Karpas-422 (cell line): ENCODE data around the gene POFUT1. TPM values are rescaled to one million over a fixed set of nuclear protein-coding genes. Genes with fewer than 3 reads are reported as not detected.
"Not testable (repeated sequence)": the region's sequence is repeated elsewhere in the genome, so short reads cannot be mapped to it uniquely, and the experiment has no call there.

ENCODE experiments used
- DNase-seq: peaks from one replicate; pipeline ENCODE4 v3.0.0-alpha.2; 2015
- H2AFZ ChIP-seq: fragments of 200-600 bp; sonication (generic); 2 replicates; pipeline ENCODE4 v1.6.1; 2014; ENCODE audit warnings: antibody characterized with exemption, low read length, mixed read lengths
- H3K27ac ChIP-seq: fragments of 200-600 bp; sonication (generic); 2 replicates; pipeline ENCODE4 v1.5.1; 2014; ENCODE audit warnings: mild to moderate bottlenecking, low read length, moderate library complexity
- H3K27me3 ChIP-seq: fragments of 200-600 bp; sonication (generic); 2 replicates; pipeline ENCODE4 v1.6.1; 2014; ENCODE audit warnings: low read length, mixed read lengths
- H3K36me3 ChIP-seq: fragments of 200-600 bp; sonication (generic); 2 replicates; pipeline ENCODE4 v1.6.1; 2014; ENCODE audit warnings: low read length, mixed read lengths; ENCODE audit not compliant: insufficient read depth
- H3K4me1 ChIP-seq: fragments of 200-600 bp; sonication (generic); 2 replicates; pipeline ENCODE4 v1.6.1; 2014; ENCODE audit warnings: mild to moderate bottlenecking, low read length, mixed read lengths
- H3K4me2 ChIP-seq: fragments of 200-600 bp; sonication (generic); 2 replicates; pipeline ENCODE4 v1.6.1; 2014; ENCODE audit warnings: low read length, low read depth, mild to moderate bottlenecking; ENCODE audit not compliant: poor library complexity, severe bottlenecking
- H3K4me3 ChIP-seq: fragments of 200-600 bp; sonication (generic); 2 replicates; pipeline ENCODE4 v1.5.1; 2014; ENCODE audit warnings: mild to moderate bottlenecking, antibody characterized with exemption, low read length, mixed read lengths
- H3K79me2 ChIP-seq: fragments of 200-600 bp; sonication (generic); 2 replicates; pipeline ENCODE4 v1.6.1; 2014; ENCODE audit warnings: mild to moderate bottlenecking, low read length, mixed read lengths
- H3K9ac ChIP-seq: fragments of 200-600 bp; sonication (generic); 2 replicates; pipeline ENCODE4 v1.6.0; 2014; ENCODE audit warnings: low read length
- H3K9me2 ChIP-seq: fragments of 200-600 bp; sonication (generic), shearing (Covaris generic); replicated peaks from 2 replicates; pipeline ENCODE4 v1.6.0; 2014; ENCODE audit warnings: mild to moderate bottlenecking, low read length, moderate library complexity; ENCODE audit not compliant: insufficient read depth
- H3K9me3 ChIP-seq: fragments of 300-700, 200-600 bp; sonication (generic); 2 replicates; pipeline ENCODE4 v1.6.1; 2014; ENCODE audit warnings: low read length, mixed read lengths
- H4K20me1 ChIP-seq: fragments of 200-600 bp; sonication (generic); 2 replicates; pipeline ENCODE4 v1.6.1; 2014; ENCODE audit warnings: mild to moderate bottlenecking, antibody characterized with exemption, low read length, low read depth; ENCODE audit not compliant: insufficient read depth
- total RNA-seq: library from RNA; depleted of rRNA; stranded (reverse); fragments of >200 nt; shearing (Covaris generic); gene quantifications from 2 replicates; pipeline ENCODE4 v1.2.3, GENCODE V29; 2014; ENCODE audit warnings: low replicate concordance

The POFUT1 gene
- total RNA-seq, 1 experiment from 2014 or later, result 16.7 TPM

DNA sequence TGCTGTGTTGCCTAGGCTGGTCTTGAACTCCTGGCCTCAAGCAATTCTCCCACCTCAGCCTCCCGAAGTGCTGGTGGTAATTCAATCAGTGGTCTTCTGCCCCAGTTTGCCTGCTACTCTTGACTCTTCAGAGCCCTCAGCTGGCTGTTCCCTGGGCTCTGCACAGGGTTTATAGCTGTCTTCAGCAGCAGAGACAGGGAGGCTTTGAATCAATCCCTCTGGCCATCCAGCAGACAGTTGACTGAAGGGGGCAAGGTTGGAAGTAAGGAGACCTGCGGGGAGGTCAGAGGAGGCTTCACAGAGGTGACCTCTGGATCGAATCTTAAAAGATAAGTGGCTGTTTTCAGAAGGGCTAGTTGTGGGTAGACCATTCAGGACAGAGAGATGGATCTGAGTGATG, 43.8 kb downstream of the POFUT1 start:
- H3K79me2 ChIP-seq, result no peaks in the 10 kb centered on the region
- no peak overlapping the region for H2AFZ ChIP-seq
- H3K27ac ChIP-seq, result no peak overlapping the region
- DNase-seq, result no peak
- no peaks in the 10 kb centered on the region for H3K36me3 ChIP-seq
- H4K20me1 ChIP-seq, result no peaks in the 10 kb centered on the region
- H3K9me2 ChIP-seq, result no peaks in the 10 kb centered on the region
- no peaks in the 10 kb centered on the region for H3K27me3 ChIP-seq
- no peak overlapping the region for H3K4me3 ChIP-seq
- H3K4me2 ChIP-seq, result no peak overlapping the region
- H3K9ac ChIP-seq, result no peak overlapping the region
- no peaks in the 10 kb centered on the region for H3K4me1 ChIP-seq
- H3K9me3 ChIP-seq, result no peaks in the 10 kb centered on the region

- Histone ChIP-seq H3K27me3 (no peaks in the 10 kb centered on the region), H3K9me3 (no peaks in the 10 kb centered on the region), H3K36me3 (no peaks in the 10 kb centered on the region), H3K4me1 (no peaks in the 10 kb centered on the region), H3K79me2 (no peaks in the 10 kb centered on the region), H2AFZ (no peak overlapping the region), H3K4me2 (no peak overlapping the region), H3K27ac (no peak overlapping the region), H3K4me3 (no peak overlapping the region), H3K9ac (no peak overlapping the region), H4K20me1 (no peaks in the 10 kb centered on the region), H3K9me2 (no peaks in the 10 kb centered on the region)
- DNase-seq, result no peak
These were observed 44.5 kb downstream of the POFUT1 start for GRCh38 chr20:32252189-32252588.

DNA sequence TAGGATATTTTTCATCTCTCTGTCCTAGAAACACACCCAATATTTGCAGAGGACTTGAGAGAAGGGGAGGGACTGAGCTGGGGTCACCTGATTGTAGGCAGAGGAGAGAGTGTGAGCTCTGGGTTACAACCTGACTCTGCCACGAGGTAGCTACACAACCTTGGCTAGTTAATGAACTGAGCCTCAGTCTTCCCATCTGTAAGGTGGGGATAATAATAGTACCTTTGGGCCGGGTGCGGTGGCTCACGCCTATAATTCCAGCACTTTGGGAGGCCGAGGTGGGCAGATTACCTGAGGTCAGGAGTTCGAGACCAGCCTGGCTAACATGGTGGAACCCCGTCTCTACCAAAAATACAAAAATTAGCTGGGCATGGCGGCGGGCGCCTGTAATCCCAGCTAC, 53.3 kb downstream of the POFUT1 start:
- not testable (repeated sequence) for H4K20me1 ChIP-seq, H3K4me2 ChIP-seq, H3K9ac ChIP-seq, H3K79me2 ChIP-seq, H3K27ac ChIP-seq, H3K9me3 ChIP-seq, H3K4me1 ChIP-seq, DNase-seq, H3K36me3 ChIP-seq, H3K4me3 ChIP-seq, H2AFZ ChIP-seq, H3K9me2 ChIP-seq, H3K27me3 ChIP-seq

GRCh38 chr20:32261644-32262043, 54.0 kb downstream of the POFUT1 start:
- Histone ChIP-seq H3K9ac (no peak overlapping the region), H4K20me1 (no peaks in the 10 kb centered on the region), H3K4me1 (peaks cover 6% of the 10 kb centered on the region), H3K79me2 (no peaks in the 10 kb centered on the region), H3K9me2 (no peaks in the 10 kb centered on the region), H3K4me2 (no peak overlapping the region), H3K27me3 (no peaks in the 10 kb centered on the region; the same call in 1 of the 2 replicates), H2AFZ (no peak overlapping the region), H3K4me3 (no peak overlapping the region), H3K9me3 (no peaks in the 10 kb centered on the region), H3K27ac (no peak overlapping the region), H3K36me3 (no peaks in the 10 kb centered on the region)
- DNase-seq, result no peak

DNA sequence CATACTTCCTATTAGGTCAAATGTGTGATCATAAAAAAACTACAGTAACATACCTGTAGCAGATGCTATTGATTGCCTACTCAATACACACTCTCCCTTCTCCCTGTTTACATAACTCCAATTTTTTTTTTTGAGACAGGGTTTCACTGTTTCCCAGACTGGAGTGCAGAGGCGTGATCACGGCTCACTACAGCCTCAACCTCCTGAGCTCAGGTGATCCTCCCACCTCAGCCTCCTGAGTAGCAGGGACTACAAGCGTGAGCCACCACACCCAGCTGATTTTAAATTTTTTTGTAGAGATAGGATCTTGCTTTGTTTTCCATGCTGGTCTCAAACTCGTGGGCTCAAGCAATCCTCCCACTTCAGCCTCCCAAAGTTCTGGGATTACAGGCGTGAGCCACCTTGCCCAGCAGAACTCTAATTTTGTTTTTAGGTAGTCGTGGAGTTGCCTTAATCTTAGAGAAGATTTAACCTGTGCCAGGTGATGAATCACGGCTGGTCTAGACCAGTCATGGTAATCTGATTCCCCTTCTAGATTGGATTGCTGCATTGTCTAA, 55.8 kb downstream of the POFUT1 start:
- H3K4me3 ChIP-seq, result no peak overlapping the region
- no peak overlapping the region for H3K4me2 ChIP-seq
- peaks cover 12% of the 10 kb centered on the region for H3K4me1 ChIP-seq
- no peaks in the 10 kb centered on the region for H3K36me3 ChIP-seq
- H2AFZ ChIP-seq, result no peak overlapping the region
- no peaks in the 10 kb centered on the region for H3K9me2 ChIP-seq
- no peak for DNase-seq
- no peak overlapping the region for H3K9ac ChIP-seq
- H3K9me3 ChIP-seq, result no peaks in the 10 kb centered on the region
- no peak overlapping the region for H3K27ac ChIP-seq
- H4K20me1 ChIP-seq, result no peaks in the 10 kb centered on the region
- H3K79me2 ChIP-seq, result no peaks in the 10 kb centered on the region
- no peaks in the 10 kb centered on the region; the same call in 1 of the 2 replicates for H3K27me3 ChIP-seq

DNA sequence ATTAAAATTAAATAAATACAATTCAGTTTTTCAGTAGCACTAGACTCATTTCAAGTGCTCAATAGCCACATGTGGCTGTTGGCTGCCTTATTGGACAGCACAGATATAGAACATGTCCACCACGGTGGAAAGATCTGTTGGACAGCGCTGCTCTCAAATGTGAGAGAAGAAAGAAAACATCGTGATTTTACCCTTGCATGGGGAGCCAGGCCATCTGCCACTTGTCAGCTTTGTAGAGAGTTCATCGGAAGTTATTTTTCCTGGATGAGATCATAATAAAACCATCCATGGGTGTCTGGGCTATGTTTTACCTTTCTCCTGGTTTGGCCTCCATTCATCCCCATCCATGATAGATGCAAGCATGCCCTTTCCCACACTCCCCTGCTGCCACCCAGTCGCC, 63.9 kb downstream of the POFUT1 start:
- Histone ChIP-seq H3K79me2 (no peaks in the 10 kb centered on the region), H3K27ac (no peak overlapping the region), H3K9ac (no peak overlapping the region), H3K9me3 (no peaks in the 10 kb centered on the region), H3K4me1 (peaks cover 18% of the 10 kb centered on the region), H3K9me2 (no peaks in the 10 kb centered on the region), H4K20me1 (no peaks in the 10 kb centered on the region), H3K4me2 (no peak overlapping the region), H3K27me3 (no peaks in the 10 kb centered on the region), H2AFZ (no peak overlapping the region), H3K36me3 (no peaks in the 10 kb centered on the region), H3K4me3 (no peak overlapping the region)
- DNase-seq, result no peak

DNA sequence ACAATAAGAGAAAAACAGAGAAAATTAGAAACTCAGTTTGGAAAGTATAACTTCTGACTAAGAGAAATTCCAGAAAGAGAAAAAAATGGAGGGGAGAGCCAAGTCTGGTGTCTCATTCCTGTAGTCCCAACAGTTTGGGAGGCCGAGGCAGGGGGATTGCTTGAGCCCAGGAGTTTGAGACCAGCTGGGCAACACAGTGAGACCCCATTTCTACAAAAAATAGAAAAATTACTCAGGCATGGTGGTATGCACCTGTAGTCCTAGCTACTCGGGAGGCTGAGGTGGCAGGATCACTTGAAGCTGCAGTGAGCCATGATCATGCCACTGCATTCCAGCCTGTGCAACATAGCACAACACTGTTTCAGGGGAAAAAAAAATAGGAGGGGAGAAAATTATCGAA, 66.7 kb downstream of the POFUT1 start:
- Histone ChIP-seq H3K36me3 (no peaks in the 10 kb centered on the region), H3K9me3 (no peaks in the 10 kb centered on the region), H3K27ac (no peak overlapping the region), H4K20me1 (peaks cover 5% of the 10 kb centered on the region; the same call in 1 of the 2 replicates), H3K4me2 (no peak overlapping the region), H3K9me2 (no peaks in the 10 kb centered on the region), H3K9ac (no peak overlapping the region), H3K79me2 (peaks cover 18% of the 10 kb centered on the region), H3K27me3 (no peaks in the 10 kb centered on the region), H3K4me3 (no peak overlapping the region), H3K4me1 (peaks cover 28% of the 10 kb centered on the region), H2AFZ (no peak overlapping the region)
- DNase-seq, result no peak

DNA sequence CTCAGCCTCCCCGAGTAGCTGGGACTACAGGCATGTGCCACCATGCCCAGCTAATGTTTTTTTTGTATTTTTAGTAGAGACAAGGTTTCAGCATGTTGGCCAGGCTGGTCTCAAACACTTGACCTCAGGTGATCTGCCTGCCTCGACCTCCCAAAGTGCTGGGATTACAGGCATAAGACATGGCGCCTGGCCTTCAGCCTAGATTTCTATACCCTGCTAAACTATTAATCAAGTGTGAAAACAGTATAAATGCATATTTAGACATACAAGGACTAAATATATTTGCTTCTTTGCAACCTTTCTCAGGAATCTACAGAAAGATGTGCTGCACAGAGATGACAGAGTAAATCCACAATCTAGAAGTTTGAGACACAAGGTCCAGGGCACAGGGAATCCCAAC, 67.5 kb downstream of the POFUT1 start:
- not testable (repeated sequence) for DNase-seq, H3K9me3 ChIP-seq, H4K20me1 ChIP-seq, H3K27me3 ChIP-seq, H3K4me2 ChIP-seq, H3K9me2 ChIP-seq, H3K27ac ChIP-seq, H3K9ac ChIP-seq, H2AFZ ChIP-seq, H3K4me3 ChIP-seq, H3K36me3 ChIP-seq
- H3K79me2 ChIP-seq, result peaks cover 26% of the 10 kb centered on the region
- H3K4me1 ChIP-seq, result peaks cover 31% of the 10 kb centered on the region
